GM23338 (cell line): ENCODE data around the gene RGS8.

Source experiments
- EZH2 ChIP-seq: fragments of 200-600 bp; sonication (generic); IDR thresholded peaks from one replicate; pipeline ENCODE4 v1.8.0; 2017; ENCODE audit warnings: antibody characterized with exemption, mild to moderate bottlenecking, low read depth; ENCODE audit not compliant: unreplicated experiment
- EZH2phosphoT487 ChIP-seq: fragments of 200-600 bp; sonication (generic); IDR thresholded peaks from one replicate; pipeline ENCODE4 v1.8.1; 2018; ENCODE audit warnings: antibody characterized with exemption; ENCODE audit not compliant: unreplicated experiment
- TF ChIP-seq, protein P1 (sequence below), 2 experiments: fragments of 200-600 bp in 1 of 2; sonication (generic) in 1 of 2; conservative IDR thresholded peaks; 2 replicates each; pipeline versions ENCODE4 v1.5.1 to v1.6.1; 2016 to 2017; ENCODE audit warnings: antibody characterized with exemption in 2 of 2, low read depth in 2 of 2, mild to moderate bottlenecking in 2 of 2, moderate library complexity in 1 of 2

DNA sequence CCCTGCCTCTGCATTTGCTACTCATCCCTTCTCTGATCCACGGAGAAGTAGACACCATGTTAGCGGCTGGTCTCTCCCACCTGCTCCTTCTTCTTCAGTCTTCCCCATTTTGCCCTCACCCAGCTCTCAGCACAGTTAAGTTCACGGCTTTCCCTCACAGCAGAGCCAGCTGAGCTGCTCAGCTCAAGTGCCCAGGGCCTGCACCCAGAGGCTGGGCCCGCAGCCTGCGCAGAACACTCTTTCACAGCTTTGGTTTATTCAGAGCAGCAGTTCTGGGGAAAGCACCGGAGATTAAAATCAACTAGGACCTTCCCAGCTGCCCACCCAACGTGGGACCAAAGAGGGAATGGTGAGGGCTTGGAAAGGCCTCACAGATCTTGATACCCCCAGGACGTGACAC is 41.9 kb downstream of the RGS8 start:
- TF ChIP-seq EZH2 (no peak), EZH2phosphoT487 (no peak)
- TF ChIP-seq, protein P1, sequence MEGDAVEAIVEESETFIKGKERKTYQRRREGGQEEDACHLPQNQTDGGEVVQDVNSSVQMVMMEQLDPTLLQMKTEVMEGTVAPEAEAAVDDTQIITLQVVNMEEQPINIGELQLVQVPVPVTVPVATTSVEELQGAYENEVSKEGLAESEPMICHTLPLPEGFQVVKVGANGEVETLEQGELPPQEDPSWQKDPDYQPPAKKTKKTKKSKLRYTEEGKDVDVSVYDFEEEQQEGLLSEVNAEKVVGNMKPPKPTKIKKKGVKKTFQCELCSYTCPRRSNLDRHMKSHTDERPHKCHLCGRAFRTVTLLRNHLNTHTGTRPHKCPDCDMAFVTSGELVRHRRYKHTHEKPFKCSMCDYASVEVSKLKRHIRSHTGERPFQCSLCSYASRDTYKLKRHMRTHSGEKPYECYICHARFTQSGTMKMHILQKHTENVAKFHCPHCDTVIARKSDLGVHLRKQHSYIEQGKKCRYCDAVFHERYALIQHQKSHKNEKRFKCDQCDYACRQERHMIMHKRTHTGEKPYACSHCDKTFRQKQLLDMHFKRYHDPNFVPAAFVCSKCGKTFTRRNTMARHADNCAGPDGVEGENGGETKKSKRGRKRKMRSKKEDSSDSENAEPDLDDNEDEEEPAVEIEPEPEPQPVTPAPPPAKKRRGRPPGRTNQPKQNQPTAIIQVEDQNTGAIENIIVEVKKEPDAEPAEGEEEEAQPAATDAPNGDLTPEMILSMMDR (conservative IDR thresholded peaks at IDR 0.05; ENCODE audit: low read depth in 2 of 2), result no peak
